ENCODE data around the gene FNDC3B.

DNA sequence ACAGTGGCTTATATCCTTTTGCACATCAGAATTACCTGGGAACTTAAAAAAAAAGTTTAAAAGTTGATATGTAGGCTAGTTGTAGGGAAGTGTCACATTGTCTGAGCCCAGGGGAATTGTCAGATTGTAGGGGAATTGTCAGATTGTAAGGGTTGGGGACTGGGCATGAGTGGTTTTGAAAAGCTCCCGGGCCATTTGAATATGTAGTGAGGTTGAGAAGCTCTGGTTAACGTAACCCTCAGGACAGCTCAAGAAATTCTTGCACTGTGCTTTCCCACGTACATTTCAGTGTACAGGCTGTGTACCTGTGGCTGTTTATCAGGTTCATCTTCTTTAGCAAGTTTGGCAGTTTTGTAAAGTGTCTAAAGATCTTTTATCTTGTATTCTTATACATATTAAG, 107.0 kb downstream of the FNDC3B start:
- TF ChIP-seq TAF1 (IDR thresholded peaks at IDR 0.05; ENCODE audit: low read depth) = no peak
- TF ChIP-seq, protein P1, sequence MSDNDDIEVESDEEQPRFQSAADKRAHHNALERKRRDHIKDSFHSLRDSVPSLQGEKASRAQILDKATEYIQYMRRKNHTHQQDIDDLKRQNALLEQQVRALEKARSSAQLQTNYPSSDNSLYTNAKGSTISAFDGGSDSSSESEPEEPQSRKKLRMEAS (IDR thresholded peaks at IDR 0.05) = no peak

Measured in Ishikawa (cell line).